Measurements from ENCODE around the gene ATP2B3.
A peak's percentile ranks its signal among the peaks of the same experiment; 100 is the strongest.
"Not testable (repeated sequence)": the region's sequence is repeated elsewhere in the genome, so short reads cannot be mapped to it uniquely, and the experiment has no call there.

The ATP2B3 gene

DNA sequence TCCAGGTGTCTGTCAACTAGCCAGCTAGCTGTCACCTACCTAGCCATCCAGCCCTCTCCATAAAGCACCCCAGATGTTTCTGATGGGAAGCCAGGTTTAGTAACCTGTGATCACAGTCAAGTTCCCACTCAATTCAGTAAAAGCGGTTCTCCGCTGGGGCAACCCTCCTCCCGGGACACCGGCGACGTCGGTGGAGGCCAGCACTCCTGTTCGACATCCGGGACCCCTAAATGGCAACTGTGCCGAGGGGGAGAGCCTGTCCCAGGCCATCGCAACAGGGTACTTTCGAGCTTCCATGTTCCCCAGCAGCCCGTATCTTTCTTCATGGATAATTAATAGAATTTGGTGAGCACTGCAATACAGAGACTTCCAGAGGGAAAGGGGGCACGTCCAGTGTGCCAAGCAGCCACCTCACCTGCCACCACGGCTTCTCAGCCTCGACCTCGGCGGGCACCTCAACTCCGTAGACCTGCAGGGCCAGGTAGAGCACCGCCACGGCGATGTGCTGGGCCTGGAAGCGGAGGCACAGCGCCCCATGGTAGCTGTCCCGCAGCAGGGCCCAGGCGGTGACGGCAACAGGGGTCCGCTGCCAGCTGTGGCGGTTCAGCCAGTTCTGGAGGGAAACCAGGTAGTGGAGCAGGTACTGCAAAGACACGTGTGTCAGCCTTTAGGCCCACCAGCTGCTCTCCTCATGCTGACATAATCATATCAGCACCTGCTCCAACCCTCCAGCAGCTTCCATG, 74.8 kb downstream of the ATP2B3 start:
- DNase-seq (ENCODE audit: extremely low read depth in 1 of 2, low read depth in 1 of 2): no peak

DNA sequence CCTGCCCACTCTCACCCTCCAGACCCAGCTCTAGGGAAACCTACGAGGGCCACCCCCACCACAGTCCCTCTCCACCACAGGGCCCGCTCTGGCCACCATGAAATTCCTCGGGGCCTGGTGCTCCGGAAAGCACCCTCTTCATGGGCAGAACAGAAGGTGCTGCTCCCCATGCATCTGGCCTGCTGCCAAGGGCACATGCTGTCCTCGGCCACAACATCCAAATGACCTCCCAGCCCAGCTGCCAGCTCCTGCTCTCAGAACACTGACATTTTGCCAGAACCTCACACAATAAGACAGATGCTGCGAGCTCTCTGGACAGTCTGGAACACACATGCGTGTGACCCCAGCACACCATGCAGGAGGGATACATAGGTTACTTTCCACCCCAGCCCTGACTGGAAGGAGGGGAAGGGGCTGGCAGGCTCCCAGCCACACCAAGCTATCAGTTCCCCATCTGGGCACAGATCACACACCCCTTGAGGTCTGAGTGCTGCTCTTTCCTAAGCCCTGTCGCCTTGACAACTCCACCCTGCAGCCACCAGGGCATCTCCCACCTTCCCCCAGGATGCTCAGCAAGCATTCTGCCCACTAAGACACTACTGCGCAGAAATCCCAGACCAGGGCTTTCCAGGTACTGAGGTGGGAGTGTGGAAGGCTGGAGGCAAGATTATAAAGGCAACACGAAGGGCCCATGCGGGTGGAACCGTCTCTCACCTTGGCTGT, 75.7 kb downstream of the ATP2B3 start:
- no peak for DNase-seq (ENCODE audit: extremely low read depth in 1 of 2, low read depth in 1 of 2)

DNA sequence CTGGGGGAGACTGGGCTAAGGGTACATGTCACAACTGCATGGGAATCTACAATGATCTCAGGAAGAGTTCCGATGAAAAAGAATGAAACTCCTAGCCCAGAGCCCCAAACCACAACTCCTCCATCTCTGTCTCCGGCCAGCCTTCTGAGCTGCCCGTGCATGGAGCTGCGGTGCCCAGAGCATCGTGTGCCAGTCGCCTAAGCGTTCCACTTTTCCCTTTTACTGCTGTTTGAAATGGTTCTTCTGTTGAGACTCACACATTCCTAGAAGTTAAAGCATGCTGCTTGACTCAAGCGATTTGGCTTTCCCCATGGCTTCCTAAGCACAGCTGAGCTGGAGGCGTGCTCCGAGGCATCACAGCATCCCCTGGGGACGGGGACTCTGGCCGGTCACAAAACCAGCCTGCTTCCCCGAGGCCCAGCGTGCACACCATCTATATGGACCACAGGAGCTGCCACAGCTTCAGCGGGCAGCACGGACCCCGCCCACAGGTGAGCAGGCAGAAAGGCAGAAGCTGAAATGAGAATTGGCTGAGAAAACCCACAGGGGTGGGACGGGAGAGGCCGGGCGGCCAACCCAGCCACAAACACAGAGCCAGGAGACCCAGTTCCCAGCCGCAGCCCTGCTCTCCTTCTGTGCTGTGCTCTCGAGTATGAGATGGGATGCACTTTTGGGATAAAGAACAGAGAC, 76.5 kb downstream of the ATP2B3 start:
- no peak for DNase-seq (ENCODE audit: extremely low read depth in 1 of 2, low read depth in 1 of 2)

DNA sequence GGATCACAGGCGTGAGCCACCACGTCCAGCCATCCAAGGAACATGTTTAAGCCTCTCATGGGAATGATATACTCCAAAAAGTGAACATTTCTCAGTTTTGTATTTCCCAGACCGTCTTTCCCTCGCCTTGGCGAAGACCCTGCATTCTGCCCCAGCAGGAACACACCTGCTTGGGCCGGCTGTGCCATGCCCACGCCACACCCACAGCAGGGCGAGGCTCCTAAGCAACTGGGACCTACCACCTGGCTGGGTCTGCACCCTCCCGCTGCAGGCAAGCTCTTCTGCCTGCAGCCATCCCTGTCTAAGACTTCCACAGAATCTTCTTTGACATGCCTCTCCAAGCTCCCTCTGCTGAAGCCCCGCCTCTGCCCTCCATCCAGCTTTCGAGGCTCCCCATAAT, 77.9 kb downstream of the ATP2B3 start:
- DNase-seq (ENCODE audit: extremely low read depth in 1 of 2, low read depth in 1 of 2): no peak

DNA sequence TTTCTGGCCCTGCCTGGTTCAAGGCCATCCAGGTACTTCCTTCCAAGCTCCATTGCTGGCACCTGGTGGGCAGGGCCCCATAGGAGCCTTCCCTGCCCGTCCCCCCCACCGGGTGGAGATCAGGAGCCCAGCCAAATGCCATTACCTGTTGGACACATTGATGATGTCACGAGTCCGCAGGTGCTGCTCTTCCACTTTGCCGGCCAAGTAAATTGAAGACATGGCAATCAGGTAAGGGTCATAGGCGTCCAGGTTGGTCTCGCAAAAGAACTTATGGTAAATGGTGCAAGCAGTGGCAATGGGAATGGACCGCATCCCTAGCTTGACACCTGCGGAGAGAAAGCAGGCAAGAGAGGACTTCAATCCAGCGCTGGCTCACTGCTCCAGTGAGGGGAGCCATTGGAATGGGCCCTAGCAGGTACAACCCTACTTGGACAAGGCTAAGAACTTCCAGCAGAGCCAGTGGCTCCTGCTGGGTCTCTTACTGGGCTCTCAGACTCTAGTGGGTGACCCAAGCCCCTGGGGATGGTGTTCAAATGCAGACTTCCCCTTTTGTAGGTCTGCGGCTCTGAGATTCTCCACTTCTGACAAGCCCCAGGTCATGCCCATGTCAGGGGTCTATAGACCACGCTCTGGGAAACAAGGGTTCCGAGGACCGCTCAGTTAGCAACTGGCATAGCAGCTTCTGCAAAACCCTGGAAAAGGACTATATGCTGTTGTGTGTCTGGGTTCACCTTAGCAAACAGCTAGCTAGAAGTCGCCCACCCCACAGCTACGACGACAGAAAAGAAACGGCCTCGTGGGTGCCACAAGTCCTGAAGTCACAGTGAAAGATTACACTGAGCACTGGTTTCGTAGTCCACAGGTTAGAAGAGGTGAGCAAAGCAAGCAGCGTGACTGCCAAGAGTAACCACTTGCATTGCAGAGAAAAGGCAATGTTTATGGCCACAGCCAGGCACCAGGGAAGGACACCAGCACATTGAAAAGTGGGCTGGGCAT, 78.7 kb downstream of the ATP2B3 start:
- no peak for DNase-seq (ENCODE audit: extremely low read depth in 1 of 2, low read depth in 1 of 2)

DNA sequence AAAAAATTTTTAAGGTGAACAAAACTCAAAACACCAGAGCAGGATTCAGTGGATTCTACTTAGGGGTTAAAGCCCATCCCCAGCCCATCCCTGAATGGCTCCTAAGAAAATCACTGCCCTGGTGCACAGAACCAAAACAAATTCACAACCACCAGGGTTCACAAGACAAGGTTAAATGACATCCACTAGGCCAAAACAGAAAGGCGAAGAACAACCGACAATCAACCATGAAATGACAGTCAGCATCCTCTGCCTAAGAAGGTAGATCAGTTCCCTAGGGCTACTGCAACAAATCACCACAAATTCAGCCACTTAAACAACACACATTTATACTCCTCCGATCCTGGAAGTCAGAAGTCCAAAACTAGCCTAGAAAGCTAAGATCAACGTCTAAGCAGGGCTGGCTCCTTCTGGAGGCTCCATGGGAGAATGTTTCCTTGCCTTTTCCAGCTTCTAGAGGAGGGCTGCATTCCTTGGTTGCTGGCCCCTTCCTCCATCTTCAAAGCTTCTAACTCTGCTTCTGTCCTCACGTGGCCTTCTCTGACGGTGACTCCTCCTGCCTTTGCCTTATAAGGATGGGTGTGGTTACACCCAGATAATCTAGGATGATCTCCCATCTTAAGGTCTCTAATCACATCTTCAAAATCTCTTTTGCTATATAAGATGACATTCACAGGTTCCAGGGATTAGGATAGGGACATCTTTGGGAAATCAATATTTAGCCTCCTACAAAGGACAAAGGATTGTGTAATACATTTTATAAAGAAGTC, 79.7 kb downstream of the ATP2B3 start:
- DNase-seq (ENCODE audit: extremely low read depth in 1 of 2, low read depth in 1 of 2): no peak

DNA sequence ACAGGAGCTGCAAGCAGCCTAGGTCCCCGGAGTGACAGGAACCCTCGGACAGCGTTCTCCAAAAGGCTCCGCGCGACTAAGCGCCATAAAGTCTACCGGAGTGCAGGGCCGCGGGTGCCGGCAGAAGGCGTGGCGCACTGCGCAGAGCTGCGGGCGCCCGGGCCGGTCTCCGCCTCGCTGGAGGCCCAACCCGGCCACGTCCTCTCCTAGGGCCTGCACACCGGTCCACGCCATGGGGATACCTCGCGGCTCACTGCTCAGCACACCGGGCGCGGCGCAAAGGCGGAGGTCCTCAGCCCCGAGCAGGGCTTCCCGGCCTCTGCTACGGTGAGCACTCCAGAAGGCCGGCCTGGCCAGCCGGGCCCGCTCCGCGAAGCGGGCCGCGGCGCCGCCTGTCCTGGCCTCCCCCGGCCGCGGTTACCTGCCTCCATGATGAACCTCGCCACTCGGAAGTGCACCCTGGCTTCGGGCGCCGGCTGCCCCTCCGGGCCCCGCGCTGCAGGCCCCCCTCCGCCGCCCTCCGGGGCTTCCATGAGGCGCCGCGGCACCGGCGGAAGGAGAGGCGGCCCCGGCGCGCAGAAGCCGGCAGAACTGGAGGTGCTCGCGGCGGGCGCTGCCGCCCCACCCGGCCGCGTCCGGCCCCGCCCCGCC, 81.2 kb downstream of the ATP2B3 start, which contains the start of gene CCNQ:
CCNQ (minus strand) TSS at position 599 of the 651 bp plus-strand sequence; CDS start at position 533, 66 bp downstream.
- peak in 1 of 2 donors; percentile 11 for DNase-seq (ENCODE audit: extremely low read depth in 1 of 2, low read depth in 1 of 2)

DNA sequence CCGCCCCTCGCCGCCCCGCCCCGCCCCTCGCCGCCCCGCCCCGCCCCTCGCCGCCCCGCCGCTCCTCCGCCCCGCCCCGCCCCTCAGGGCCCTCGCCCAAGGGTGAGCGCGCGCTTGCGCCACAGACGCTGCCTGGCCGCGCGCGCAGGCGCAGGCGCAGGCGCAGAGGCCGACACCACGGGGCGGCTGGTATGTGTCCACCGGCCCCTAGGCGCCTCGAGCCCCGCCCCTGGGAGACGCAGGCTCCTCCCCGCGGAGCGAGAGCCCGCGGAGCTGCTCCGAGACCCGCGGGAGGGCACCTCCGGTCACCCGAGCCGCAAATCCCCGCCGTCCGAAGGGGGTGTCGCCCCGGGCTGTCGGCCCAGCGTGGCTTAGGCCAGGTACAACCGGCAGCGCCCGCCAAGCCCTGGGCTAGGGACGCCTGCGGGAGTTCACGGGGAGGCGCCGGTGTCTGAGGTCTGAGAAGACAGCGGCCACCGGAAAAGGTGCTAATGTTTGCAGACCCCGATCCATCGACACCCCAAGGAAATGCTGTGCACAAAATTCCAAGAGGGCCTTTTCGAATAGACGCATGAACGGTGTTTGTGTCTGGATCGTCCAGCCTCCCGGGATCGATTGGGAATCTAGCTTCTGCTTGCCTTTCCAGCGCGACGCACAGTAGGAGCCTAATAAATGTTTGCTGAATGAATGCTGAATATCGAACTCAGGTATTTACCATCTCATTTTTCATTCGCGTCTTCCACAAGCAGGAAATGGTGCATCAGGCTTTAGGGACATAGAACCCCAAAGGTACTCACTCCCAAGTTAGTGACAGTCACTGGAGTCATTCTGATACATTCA, 82.0 kb downstream of the ATP2B3 start:
- peak; percentile 51 to 73 for DNase-seq (ENCODE audit: extremely low read depth in 1 of 2, low read depth in 1 of 2)

DNA sequence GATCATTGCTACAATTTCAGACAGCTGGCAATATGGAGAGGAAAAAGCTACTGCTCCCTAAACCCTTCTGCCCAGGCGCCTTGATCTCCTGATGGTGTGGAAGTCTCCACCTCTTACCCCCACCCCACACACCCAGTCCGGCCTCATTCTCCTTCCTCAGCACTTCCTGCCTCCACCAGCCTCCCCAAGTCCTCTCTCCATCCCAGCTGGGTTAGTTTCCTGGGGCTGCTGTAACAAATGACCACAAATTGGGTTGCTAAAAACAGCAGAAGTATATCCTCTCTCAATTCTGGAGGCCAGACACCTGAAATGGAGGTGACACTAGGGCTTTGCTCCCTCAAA, 82.6 kb downstream of the ATP2B3 start:
- no peak for DNase-seq (ENCODE audit: extremely low read depth in 1 of 2, low read depth in 1 of 2)

DNA sequence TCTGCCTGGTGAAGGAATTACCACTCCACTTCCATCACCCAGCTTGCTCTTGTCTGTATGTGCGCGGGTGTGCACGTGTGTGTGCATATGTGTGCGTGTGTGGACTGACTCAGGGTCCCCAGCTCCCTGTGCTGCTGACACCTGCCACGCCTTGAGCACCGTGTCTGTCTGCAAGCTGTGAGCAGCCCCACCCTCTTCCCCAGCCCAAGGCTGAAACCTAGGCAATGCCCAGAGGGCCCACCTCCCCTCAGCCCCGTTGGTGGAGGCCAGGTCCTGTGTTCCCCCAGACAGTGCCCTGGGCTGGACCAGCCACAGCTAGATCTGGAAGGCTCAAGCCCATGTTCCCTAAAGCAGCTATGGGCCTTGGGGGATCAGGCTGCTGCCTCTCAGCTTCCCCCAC, 83.5 kb downstream of the ATP2B3 start:
- no peak for DNase-seq (ENCODE audit: extremely low read depth in 1 of 2, low read depth in 1 of 2)

DNA sequence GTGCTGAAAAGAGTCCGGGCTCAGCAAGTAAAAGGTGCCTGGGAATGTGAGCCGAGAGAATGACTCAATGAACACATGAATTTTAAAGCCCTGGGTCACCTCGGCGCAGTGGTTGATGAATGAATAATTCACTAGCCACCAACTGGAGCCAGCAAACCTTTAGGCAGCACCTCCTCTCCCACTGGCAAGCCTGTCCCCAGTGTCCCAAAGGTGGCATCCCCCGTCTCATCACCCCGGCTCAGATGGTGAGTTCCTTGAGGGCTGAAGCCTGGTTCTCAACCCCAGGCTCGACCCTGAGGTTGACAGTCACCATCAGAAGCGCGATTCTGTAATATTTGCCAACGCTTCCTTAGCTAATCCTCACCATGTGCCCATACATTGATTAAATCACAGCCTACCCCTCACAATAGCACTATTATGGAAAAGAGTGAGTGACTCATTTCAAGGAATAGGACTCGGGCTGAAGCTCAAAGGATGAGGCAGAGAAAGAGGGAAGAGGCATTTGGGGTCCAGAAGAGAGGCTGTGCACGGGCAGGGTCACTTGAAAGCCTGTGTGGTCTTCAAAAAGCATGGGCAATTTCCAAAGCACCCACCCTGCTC, 84.2 kb downstream of the ATP2B3 start:
- no peak for DNase-seq (ENCODE audit: extremely low read depth in 1 of 2, low read depth in 1 of 2)

DNA sequence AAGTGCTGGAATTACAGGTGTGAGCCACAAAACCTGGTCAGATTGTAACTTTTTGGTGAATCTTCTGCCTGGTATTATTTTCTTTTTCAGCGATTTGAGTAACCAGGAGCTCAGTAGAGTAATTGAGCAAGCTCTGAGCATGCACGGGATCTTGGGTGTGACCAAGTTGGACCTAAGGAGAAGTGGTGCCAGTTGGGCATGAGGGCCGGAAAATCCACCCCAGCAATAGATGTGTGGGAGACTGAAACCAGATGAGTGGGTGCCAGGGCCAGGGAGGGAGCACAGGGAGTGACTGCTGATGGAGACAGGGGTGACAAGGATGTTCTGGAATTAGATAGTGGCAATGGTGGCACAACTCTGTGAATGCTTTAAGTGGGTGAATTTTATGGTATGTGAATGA, 85.2 kb downstream of the ATP2B3 start:
- DNase-seq (ENCODE audit: extremely low read depth in 1 of 2, low read depth in 1 of 2): no peak

DNA sequence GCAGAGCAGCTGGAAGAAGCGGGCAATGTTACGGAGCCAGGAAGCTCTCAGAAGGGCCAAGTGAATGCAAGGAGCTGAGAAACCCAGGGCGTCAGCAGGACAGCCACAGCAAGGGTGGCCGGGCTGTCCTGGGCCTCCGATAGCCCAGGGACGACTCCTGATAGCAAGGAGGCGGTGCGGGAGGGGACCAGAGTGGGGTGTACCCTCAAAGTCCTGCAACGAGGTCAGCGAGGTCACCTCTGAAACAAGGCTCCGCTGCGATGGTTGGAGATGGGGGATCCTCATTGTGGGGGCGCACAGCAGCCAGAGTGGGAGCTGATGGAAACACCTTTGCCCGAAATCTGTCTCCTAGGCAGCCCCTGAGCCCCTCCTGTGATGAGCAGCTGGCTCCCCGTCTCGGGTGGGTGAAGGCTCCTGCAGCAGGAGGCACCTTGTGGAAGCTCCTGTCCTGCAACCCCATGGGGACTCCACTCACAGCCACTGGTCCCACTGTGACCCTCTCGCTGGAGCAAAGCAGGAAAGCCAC, 85.8 kb downstream of the ATP2B3 start:
- DNase-seq (ENCODE audit: extremely low read depth in 1 of 2, low read depth in 1 of 2): no peak

DNA sequence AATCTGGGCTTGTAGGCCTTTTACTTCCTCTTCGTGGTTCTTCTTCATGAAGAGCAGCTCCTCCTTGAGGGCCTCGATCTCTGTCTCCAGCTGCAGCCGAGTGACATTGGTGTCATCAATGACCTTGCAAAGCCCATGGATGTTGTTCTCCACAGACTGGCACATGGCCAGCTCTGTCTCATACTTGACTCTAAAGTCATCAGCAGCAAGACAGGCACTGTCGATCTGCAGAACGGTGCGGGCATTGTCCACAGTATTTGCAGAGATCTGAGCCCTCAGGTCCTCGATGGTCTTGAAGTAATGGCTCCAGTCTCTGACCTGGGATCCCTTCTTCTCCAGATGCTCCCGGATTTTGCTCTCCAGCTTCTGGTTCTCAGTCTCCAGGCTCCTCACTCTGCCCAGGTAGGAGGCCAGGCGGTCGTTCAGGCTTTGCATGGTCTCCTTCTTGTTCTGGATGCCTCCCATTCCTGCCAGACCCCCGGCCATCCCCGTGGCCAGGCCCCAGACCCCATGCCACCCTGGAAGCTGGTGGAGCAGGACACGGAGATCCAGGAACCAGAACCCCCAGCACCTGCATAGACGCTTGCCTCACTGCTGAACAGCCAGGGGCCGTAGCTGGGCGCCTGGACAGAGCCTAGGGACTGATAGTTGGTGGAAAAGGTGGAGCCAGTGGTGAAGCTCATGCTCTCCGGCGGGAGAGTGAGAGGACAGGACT, 87.4 kb downstream of the ATP2B3 start:
- DNase-seq (ENCODE audit: extremely low read depth in 1 of 2, low read depth in 1 of 2): not testable (repeated sequence)

DNA sequence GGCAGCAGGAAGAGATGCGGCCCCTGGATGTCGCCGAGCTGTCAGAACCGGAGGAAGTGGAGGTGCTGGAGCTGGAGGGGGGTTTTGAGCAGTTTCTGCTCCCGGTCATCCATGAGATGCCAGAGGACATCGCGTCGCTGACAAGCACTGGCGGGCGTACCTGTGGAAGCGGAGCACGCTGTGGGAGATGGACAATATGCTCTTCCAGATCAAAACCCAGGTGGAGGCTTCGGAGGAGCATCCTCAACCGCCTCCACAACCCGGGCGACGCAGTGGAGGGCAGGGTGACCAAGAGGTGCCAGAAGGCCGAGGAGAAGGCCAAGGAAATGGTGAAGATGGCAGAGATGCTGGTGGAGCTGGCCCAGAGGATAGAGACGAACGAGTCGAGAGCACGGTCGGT, 89.1 kb downstream of the ATP2B3 start:
- no peak for DNase-seq (ENCODE audit: extremely low read depth in 1 of 2, low read depth in 1 of 2)

DNA sequence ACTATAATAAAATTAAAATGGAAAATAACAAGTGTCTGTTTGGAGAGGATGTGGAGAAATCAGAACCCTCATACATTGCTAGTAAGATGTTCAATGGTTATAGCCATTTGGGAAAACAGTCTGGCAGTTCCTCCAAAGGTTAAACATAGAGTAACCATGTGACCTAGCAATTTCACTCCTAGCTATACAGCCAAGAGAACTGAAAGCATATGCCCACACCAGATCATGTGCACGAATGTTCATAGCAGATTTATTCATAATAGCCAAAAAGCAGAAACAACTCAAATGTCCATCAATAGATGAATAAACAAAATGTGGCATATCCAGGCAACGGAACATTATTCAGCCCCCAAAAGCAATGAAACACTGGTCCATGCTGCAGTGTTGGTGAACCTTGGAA, 90.9 kb downstream of the ATP2B3 start:
- no peak for DNase-seq (ENCODE audit: extremely low read depth in 1 of 2, low read depth in 1 of 2)

DNA sequence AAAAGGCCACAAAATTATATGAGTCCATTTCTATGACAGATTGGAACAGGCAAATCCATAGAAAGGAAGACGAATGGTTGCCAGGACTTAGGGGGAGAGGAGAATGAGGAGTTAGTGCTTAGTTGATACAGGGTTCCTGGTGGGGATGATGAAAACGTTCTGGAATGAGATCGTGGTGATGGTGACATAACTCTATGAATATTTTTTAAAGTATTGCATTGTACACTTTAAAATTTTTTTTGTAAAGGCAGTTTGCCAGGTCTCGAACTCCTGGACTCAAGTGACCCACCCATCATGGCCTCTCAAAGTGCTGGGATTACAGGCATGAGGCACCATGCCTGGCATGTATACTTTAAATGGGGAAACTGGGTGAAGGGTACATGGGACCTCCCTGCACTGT, 91.4 kb downstream of the ATP2B3 start:
- no peak for DNase-seq (ENCODE audit: extremely low read depth in 1 of 2, low read depth in 1 of 2)

All from activated CD8-positive, alpha-beta memory T cell treated with anti-CD3 and anti-CD28 coated beads for 1 hour (primary cell).